Caco-2 (cell line): Measurements from ENCODE around the gene TMEM220. TPM values are rescaled to one million over a fixed set of nuclear protein-coding genes. Genes with fewer than 3 reads are reported as not detected.

ENCODE experiments used
- BruUV-seq: library from RNA; stranded (reverse); fragments of 400-500 nt; replicated peaks from 2 replicates; lab custom pipeline; 2021; lab: Mats Ljungman, UMichigan
- CTCF ChIA-PET: fragments of 300-600 bp; sonication (Branson Sonifier 250); formaldehyde crosslinking; loops from one replicate; lab custom pipeline; 2022; ENCODE audit warnings: antibody characterized with exemption; lab: Charles Lee
- POLR2A ChIA-PET: fragments of 300-600 bp; sonication (Branson Sonifier 250); formaldehyde crosslinking; loops from one replicate; lab custom pipeline; 2022; ENCODE audit warnings: antibody characterized with exemption; lab: Charles Lee
- DNase-seq, 2 experiments: peaks; one replicate each; pipeline versions ENCODE4 v3.0.0 to v3.0.0-alpha.2; 2020 to 2022
- H3K27me3 ChIP-seq: replicated peaks from 2 replicates; pipeline ENCODE4 v1.6.0; 2011; ENCODE audit warnings: low read length; ENCODE audit not compliant: control insufficient read depth, insufficient read depth
- H3K36me3 ChIP-seq: 2 replicates; pipeline ENCODE4 v1.5.1; 2011; ENCODE audit warnings: low read length; ENCODE audit not compliant: control insufficient read depth, insufficient read depth
- H3K4me1 ChIP-seq: fragments of 250-450 bp; sonication (Bioruptor Pico); 2 replicates; pipeline ENCODE4 v1.5.1; 2020; ENCODE audit warnings: mild to moderate bottlenecking
- H3K4me3 ChIP-seq: 2 replicates; pipeline ENCODE4 v1.5.1; 2011; ENCODE audit warnings: low read depth, mild to moderate bottlenecking, control low read depth, low read length
- H3K9me3 ChIP-seq: fragments of 250-450 bp; sonication (Bioruptor Pico); 2 replicates; pipeline ENCODE4 v1.5.1; 2020; ENCODE audit warnings: mild to moderate bottlenecking, moderate library complexity
- H3K27ac Mint-ChIP-seq: one replicate; pipeline ENCODE4 v1.8.0; 2022; ENCODE audit warnings: mixed read lengths; ENCODE audit not compliant: unreplicated experiment
- H3K27me3 Mint-ChIP-seq: one replicate; pipeline ENCODE4 v1.8.0; 2022; ENCODE audit warnings: mixed read lengths; ENCODE audit not compliant: insufficient read depth, unreplicated experiment
- H3K36me3 Mint-ChIP-seq: one replicate; pipeline ENCODE4 v1.8.0; 2022; ENCODE audit warnings: mild to moderate bottlenecking, mixed read lengths; ENCODE audit not compliant: insufficient read depth, unreplicated experiment
- H3K4me1 Mint-ChIP-seq: one replicate; pipeline ENCODE4 v1.8.0; 2022; ENCODE audit warnings: low read depth, mixed read lengths; ENCODE audit not compliant: unreplicated experiment
- H3K4me3 Mint-ChIP-seq: one replicate; pipeline ENCODE4 v1.8.0; 2022; ENCODE audit warnings: mild to moderate bottlenecking, moderate library complexity, mixed read lengths; ENCODE audit not compliant: unreplicated experiment
- H3K9me3 Mint-ChIP-seq: one replicate; pipeline ENCODE4 v1.8.0; 2022; ENCODE audit warnings: mixed read lengths; ENCODE audit not compliant: unreplicated experiment
- intact Hi-C: fragments of 100-400 bp; cut with micrococcal nuclease; formaldehyde crosslinking; loops from one replicate; pipeline ENCODE4 v1.10.0; 2022; ENCODE audit not compliant: unreplicated experiment
- total RNA-seq: library from RNA; stranded (reverse); gene quantifications from 2 replicates; pipeline ENCODE4 v1.2.3, GENCODE V29; 2022
- TF ChIP-seq, protein P1 (sequence below), 2 experiments: fragments of 200-600 bp in 1 of 2; IDR thresholded peaks; 1 replicate in 1 of 2; 2 replicates in 1 of 2; pipeline versions ENCODE4 v1.5.1 to v1.8.0; 2011 to 2022; ENCODE audit warnings: antibody characterized with exemption in 1 of 2, control low read depth in 1 of 2, inconsistent platforms in 1 of 2, low read depth in 1 of 2, low read length in 1 of 2, mild to moderate bottlenecking in 1 of 2, moderate library complexity in 1 of 2; ENCODE audit not compliant: insufficient read depth in 1 of 2, severe bottlenecking in 1 of 2, unreplicated experiment in 1 of 2

Gene TMEM220
- total RNA-seq, 1 experiment from 2014 or later, result not detected

DNA sequence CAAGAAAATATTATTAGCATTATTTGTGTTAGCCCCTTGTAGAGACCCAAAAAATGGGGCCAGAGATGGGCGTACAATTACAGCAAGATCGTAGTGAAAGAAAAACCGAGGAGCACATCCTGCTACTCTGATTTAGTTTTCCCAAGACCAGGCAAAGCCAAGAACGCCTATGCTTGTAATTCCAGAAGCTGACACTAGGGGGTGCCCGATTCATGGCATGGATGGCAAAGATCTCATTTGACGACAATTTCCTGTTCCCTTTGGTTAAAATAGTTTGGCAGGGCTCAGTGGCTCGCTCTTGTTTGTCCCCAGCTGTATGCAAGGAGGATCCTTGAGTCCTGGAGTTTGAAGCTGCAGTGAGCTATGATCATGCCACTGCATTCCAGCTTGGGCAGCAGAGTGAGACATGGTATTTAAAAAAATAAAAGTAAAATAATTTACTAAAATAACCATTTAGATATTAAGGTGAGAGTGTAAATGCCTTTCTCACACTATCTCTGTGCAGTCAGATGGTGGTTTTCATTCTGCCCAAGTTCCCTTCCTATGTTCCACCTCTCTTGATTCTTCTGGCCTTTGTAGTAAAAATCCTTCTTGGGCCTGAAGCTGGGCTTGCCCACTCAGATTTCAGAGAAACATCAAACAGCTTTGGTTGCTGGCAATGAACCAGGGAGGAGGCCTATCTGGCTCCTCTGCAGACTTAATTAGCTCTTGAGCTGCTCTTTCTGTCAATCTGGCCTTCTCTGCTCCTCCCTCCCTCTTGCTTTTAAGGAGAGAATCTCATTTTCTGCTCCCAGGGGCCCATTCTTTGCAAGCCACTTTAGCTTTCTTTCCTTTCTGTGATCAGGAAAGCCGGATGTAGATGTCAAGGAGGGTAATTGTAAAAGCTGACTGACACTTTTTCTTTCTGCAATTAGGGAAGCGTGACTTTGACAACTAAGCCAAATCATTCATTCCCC is 42.9 kb upstream of the TMEM220 start:
- H3K4me1 ChIP-seq, result no peaks in the 10 kb centered on the region
- H3K4me3 ChIP-seq, result no peak overlapping the region
- TF ChIP-seq, protein P1, sequence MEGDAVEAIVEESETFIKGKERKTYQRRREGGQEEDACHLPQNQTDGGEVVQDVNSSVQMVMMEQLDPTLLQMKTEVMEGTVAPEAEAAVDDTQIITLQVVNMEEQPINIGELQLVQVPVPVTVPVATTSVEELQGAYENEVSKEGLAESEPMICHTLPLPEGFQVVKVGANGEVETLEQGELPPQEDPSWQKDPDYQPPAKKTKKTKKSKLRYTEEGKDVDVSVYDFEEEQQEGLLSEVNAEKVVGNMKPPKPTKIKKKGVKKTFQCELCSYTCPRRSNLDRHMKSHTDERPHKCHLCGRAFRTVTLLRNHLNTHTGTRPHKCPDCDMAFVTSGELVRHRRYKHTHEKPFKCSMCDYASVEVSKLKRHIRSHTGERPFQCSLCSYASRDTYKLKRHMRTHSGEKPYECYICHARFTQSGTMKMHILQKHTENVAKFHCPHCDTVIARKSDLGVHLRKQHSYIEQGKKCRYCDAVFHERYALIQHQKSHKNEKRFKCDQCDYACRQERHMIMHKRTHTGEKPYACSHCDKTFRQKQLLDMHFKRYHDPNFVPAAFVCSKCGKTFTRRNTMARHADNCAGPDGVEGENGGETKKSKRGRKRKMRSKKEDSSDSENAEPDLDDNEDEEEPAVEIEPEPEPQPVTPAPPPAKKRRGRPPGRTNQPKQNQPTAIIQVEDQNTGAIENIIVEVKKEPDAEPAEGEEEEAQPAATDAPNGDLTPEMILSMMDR (IDR thresholded peaks at IDR 0.05; ENCODE audit: insufficient read depth in 1 of 2, low read depth in 1 of 2, low read length in 1 of 2, severe bottlenecking in 1 of 2, unreplicated experiment in 1 of 2), result peak; percentile 36 to 74
- no peaks in the 10 kb centered on the region for H3K9me3 Mint-ChIP-seq
- H3K9me3 ChIP-seq, result no peaks in the 10 kb centered on the region
- H3K4me3 Mint-ChIP-seq, result no peak overlapping the region
- no peaks in the 10 kb centered on the region for H3K36me3 ChIP-seq
- no peaks in the 10 kb centered on the region for H3K27me3 ChIP-seq
- CTCF ChIA-PET, result interaction anchor here (0.5 to 0.7 kb wide), 2 partner anchors 72 to 118 kb away, joined by 3 read pairs; no protein-coding TSS in a partner anchor
- POLR2A ChIA-PET, result no interaction called here
- H3K36me3 Mint-ChIP-seq, result no peaks in the 10 kb centered on the region
- no peak overlapping the region for H3K27ac Mint-ChIP-seq
- DNase-seq, result peak in 1 of 2 experiments; percentile 32
- intact Hi-C loops, result no loop called here
- peaks cover under 1% of the 10 kb centered on the region for H3K4me1 Mint-ChIP-seq
- no peaks in the 10 kb centered on the region for H3K27me3 Mint-ChIP-seq
- BruUV-seq, result no TSS peak

GRCh38 chr17:10771148-10771547 is 41.3 kb upstream of the TMEM220 start:
- no peaks in the 10 kb centered on the region for H3K27me3 ChIP-seq
- H3K36me3 ChIP-seq, result no peaks in the 10 kb centered on the region
- intact Hi-C loops, result no loop called here
- ChIA-PET CTCF (no interaction called here), POLR2A (no interaction called here)
- DNase-seq, result no peak
- no peak overlapping the region for H3K27ac Mint-ChIP-seq
- H3K4me1 Mint-ChIP-seq, result no peaks in the 10 kb centered on the region
- H3K9me3 ChIP-seq, result no peaks in the 10 kb centered on the region
- no peaks in the 10 kb centered on the region for H3K9me3 Mint-ChIP-seq
- H3K4me1 ChIP-seq, result no peaks in the 10 kb centered on the region
- H3K36me3 Mint-ChIP-seq, result no peaks in the 10 kb centered on the region
- TF ChIP-seq, protein P1 (IDR thresholded peaks at IDR 0.05; ENCODE audit: insufficient read depth in 1 of 2, low read depth in 1 of 2, low read length in 1 of 2, severe bottlenecking in 1 of 2, unreplicated experiment in 1 of 2), result no peak
- no peak overlapping the region for H3K4me3 Mint-ChIP-seq
- BruUV-seq, result no TSS peak
- H3K4me3 ChIP-seq, result no peak overlapping the region
- no peaks in the 10 kb centered on the region for H3K27me3 Mint-ChIP-seq

GRCh38 chr17:10769840-10770239 is 40.0 kb upstream of the TMEM220 start:
- no peaks in the 10 kb centered on the region for H3K27me3 ChIP-seq
- ChIA-PET POLR2A (no interaction called here), CTCF (no interaction called here)
- no peak overlapping the region for H3K4me3 ChIP-seq
- no peaks in the 10 kb centered on the region for H3K4me1 ChIP-seq
- no peaks in the 10 kb centered on the region for H3K36me3 ChIP-seq
- TF ChIP-seq, protein P1 (IDR thresholded peaks at IDR 0.05; ENCODE audit: insufficient read depth in 1 of 2, low read depth in 1 of 2, low read length in 1 of 2, severe bottlenecking in 1 of 2, unreplicated experiment in 1 of 2), result no peak
- Mint-ChIP-seq H3K27ac (no peak overlapping the region), H3K4me3 (no peak overlapping the region), H3K9me3 (no peaks in the 10 kb centered on the region), H3K4me1 (no peaks in the 10 kb centered on the region), H3K27me3 (no peaks in the 10 kb centered on the region), H3K36me3 (no peaks in the 10 kb centered on the region)
- BruUV-seq, result no TSS peak
- H3K9me3 ChIP-seq, result no peaks in the 10 kb centered on the region
- DNase-seq, result no peak
- intact Hi-C loops, result no loop called here
